Measurements from ENCODE around the gene ABCB1.

ABCB1 gene

DNA sequence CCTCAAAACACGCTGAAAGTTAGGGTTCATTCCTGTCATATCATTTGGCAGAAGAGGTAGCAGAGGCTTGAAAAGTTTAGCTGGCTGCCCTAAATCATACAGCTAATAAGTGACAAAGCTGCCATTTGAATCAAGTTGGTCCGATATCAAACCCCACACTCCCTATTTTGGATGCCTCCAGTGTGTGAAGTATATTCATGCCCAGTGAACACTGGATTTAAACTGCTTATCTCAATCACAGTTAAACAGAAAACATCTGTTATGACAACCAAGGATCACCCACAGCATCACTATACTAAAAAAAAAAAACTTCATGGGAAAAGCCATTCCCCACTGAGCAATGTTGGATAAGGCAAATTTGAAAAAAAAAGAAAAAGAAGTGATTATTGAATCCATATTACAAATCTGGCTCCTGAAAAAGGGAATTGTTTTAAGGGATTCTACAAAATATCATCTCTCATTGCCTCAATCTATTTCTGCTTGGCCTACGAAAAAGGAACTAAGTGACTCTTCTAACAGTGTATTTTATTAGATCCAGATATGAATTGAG is 48.3 kb downstream of the ABCB1 start:
- WGBS, 2 experiments (ENCODE audit: insufficient coverage in 2 of 2): 80 to 100% methylated on average over 1 of the region's 3 CpGs
- no peak overlapping the region for H3K4me3 ChIP-seq (ENCODE audit: extremely low read depth, insufficient read depth, low read length, poor library complexity, severe bottlenecking)
- H3K36me3 ChIP-seq (ENCODE audit: control insufficient read depth, insufficient read depth, low read length): no peaks in the 10 kb centered on the region
- no peak overlapping the region for H3K27ac ChIP-seq (ENCODE audit: low read depth, low read length, severe bottlenecking)
- H3K4me1 ChIP-seq (ENCODE audit: control insufficient read depth, insufficient read depth, low read length, poor library complexity, severe bottlenecking): no peaks in the 10 kb centered on the region
- no peaks in the 10 kb centered on the region for H3K9me3 ChIP-seq (ENCODE audit: control insufficient read depth, low read length)

DNA sequence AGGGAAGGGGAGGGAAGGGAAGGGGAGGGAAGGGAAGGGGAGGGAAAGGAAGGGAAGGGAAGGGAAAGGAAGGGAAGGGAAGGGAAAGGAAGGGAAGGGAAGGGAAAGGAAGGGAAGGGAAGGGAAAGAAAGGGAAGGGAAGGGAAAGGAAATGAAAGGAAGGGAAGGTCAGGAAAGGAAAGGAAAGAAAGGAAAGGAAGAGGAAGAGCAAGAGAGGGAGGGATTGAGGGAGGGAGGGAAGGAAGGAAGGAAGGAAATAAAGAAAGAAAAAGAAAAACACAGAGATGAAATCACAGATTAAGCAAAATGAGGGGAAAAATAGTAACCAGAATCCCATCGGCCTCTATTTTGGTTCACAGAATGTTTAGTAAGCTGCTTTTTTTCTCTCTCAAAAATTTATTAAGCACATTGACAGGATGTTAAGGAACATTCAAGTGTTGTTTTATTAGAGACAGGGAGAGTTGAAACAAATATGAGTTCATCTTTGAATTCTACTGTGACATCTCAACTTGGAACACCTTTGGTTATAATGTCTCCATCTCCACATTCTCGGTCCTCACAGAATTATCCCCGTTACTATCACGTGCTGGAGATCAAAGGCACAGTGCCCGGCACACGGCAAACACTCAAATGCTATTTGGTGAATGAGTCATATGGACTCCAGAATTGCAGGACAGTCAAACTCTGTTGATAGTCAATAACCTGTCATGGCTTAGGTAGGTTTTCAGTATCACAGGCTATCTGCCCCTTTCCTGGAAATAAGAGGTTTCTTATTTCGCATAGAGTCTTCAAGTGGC is 52.4 kb downstream of the ABCB1 start:
- Histone ChIP-seq H3K4me1 (ENCODE audit: control insufficient read depth, insufficient read depth, low read length, poor library complexity, severe bottlenecking) (no peaks in the 10 kb centered on the region), H3K27ac (ENCODE audit: low read depth, low read length, severe bottlenecking) (no peak overlapping the region), H3K36me3 (ENCODE audit: control insufficient read depth, insufficient read depth, low read length) (no peaks in the 10 kb centered on the region), H3K9me3 (ENCODE audit: control insufficient read depth, low read length) (no peaks in the 10 kb centered on the region), H3K4me3 (ENCODE audit: extremely low read depth, insufficient read depth, low read length, poor library complexity, severe bottlenecking) (no peak overlapping the region)
- 95 to 97% methylated on average over 6 to 7 of the region's 7 CpGs for WGBS, 2 experiments (ENCODE audit: insufficient coverage in 2 of 2)

DNA sequence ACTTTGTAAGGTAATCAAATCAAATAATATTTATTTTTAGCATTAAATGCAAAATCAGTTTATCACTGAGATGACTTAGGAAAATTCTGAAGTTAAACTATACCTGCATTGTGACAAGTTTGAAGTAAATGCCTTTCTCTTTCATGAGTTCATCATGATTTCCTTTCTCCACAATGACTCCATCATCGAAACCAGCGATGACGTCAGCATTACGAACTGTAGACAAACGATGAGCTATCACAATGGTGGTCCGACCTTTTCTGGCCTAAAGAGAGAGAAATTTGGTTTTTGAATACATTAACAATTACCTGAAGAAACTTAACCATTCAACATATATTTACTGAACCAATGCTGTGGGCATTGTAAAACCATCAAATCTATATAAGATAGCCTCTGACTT is 54.9 kb downstream of the ABCB1 start:
- H3K36me3 ChIP-seq (ENCODE audit: control insufficient read depth, insufficient read depth, low read length): no peaks in the 10 kb centered on the region
- H3K9me3 ChIP-seq (ENCODE audit: control insufficient read depth, low read length): no peaks in the 10 kb centered on the region
- H3K4me3 ChIP-seq (ENCODE audit: extremely low read depth, insufficient read depth, low read length, poor library complexity, severe bottlenecking): no peak overlapping the region
- no peak overlapping the region for H3K27ac ChIP-seq (ENCODE audit: low read depth, low read length, severe bottlenecking)
- WGBS, 2 experiments (ENCODE audit: insufficient coverage in 2 of 2): 100% methylated on average over 2 of the region's 6 CpGs; no CpG with 5 or more reads in 1 of the 2 experiments
- H3K4me1 ChIP-seq (ENCODE audit: control insufficient read depth, insufficient read depth, low read length, poor library complexity, severe bottlenecking): no peaks in the 10 kb centered on the region

- Histone ChIP-seq H3K4me3 (ENCODE audit: extremely low read depth, insufficient read depth, low read length, poor library complexity, severe bottlenecking) (no peak overlapping the region), H3K27ac (ENCODE audit: low read depth, low read length, severe bottlenecking) (no peak overlapping the region), H3K4me1 (ENCODE audit: control insufficient read depth, insufficient read depth, low read length, poor library complexity, severe bottlenecking) (no peaks in the 10 kb centered on the region), H3K36me3 (ENCODE audit: control insufficient read depth, insufficient read depth, low read length) (no peaks in the 10 kb centered on the region), H3K9me3 (ENCODE audit: control insufficient read depth, low read length) (no peaks in the 10 kb centered on the region)
- no CpG with 5 or more reads among the region's 1 CpG for WGBS, 2 experiments (ENCODE audit: insufficient coverage in 2 of 2)
These were observed 57.1 kb downstream of the ABCB1 start for GRCh38 chr7:87543623-87544022.

DNA sequence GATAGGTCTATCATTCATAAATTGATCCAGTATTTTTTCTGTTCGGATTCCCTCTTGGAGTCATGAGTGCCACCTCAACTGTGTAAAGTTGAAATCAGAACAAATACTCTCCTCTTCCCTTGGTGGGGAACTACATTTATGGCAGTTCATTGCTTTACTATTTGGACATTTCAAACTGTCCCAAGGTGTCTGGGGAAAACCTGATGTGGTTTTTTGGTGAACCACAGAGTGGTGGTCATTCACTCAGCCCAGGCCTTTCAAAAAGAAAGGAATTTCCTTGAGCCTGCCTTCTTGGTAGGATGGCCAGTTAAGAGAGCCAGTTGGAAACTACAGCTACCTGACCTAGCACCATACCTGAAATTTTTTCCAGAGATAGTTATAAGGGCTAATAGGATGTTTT is 59.0 kb downstream of the ABCB1 start:
- H3K4me1 ChIP-seq (ENCODE audit: control insufficient read depth, insufficient read depth, low read length, poor library complexity, severe bottlenecking): no peaks in the 10 kb centered on the region
- no peaks in the 10 kb centered on the region for H3K9me3 ChIP-seq (ENCODE audit: control insufficient read depth, low read length)
- no peak overlapping the region for H3K27ac ChIP-seq (ENCODE audit: low read depth, low read length, severe bottlenecking)
- H3K4me3 ChIP-seq (ENCODE audit: extremely low read depth, insufficient read depth, low read length, poor library complexity, severe bottlenecking): no peak overlapping the region
- WGBS, 2 experiments (ENCODE audit: insufficient coverage in 2 of 2): 67% methylated on average over 1 of the region's 1 CpG; no CpG with 5 or more reads in 1 of the 2 experiments
- no peaks in the 10 kb centered on the region for H3K36me3 ChIP-seq (ENCODE audit: control insufficient read depth, insufficient read depth, low read length)

DNA sequence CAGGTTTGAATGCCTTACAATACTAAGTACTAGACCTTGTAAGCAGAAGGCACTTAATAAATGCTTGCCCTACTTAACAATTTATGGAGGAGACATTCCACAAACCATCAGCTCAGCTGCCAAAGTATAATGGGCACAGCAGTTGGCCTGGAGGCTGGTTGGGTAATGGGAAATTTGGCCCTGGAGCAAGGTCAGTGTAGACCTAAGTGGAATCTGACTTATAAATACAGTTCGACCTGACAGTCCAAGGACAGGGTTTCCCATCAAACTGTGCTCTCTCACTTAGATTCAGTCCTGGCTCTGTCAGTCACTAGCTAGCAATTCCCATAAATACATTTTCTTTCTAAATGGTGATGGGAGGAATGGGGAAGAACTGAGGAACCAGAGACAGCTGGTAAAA is 62.6 kb downstream of the ABCB1 start:
- Histone ChIP-seq H3K27ac (ENCODE audit: low read depth, low read length, severe bottlenecking) (no peak overlapping the region), H3K4me1 (ENCODE audit: control insufficient read depth, insufficient read depth, low read length, poor library complexity, severe bottlenecking) (no peaks in the 10 kb centered on the region), H3K9me3 (ENCODE audit: control insufficient read depth, low read length) (no peaks in the 10 kb centered on the region), H3K36me3 (ENCODE audit: control insufficient read depth, insufficient read depth, low read length) (no peaks in the 10 kb centered on the region), H3K4me3 (ENCODE audit: extremely low read depth, insufficient read depth, low read length, poor library complexity, severe bottlenecking) (no peak overlapping the region)
- WGBS, 2 experiments (ENCODE audit: insufficient coverage in 2 of 2): no CpG with 5 or more reads among the region's 1 CpG

- H3K36me3 ChIP-seq (ENCODE audit: control insufficient read depth, insufficient read depth, low read length): no peaks in the 10 kb centered on the region
- no peak overlapping the region for H3K27ac ChIP-seq (ENCODE audit: low read depth, low read length, severe bottlenecking)
- 62 to 94% methylated on average over 2 of the region's 2 CpGs for WGBS, 2 experiments (ENCODE audit: insufficient coverage in 2 of 2)
- H3K4me3 ChIP-seq (ENCODE audit: extremely low read depth, insufficient read depth, low read length, poor library complexity, severe bottlenecking): no peak overlapping the region
- no peaks in the 10 kb centered on the region for H3K4me1 ChIP-seq (ENCODE audit: control insufficient read depth, insufficient read depth, low read length, poor library complexity, severe bottlenecking)
- no peaks in the 10 kb centered on the region for H3K9me3 ChIP-seq (ENCODE audit: control insufficient read depth, low read length)
These were observed 66.6 kb downstream of the ABCB1 start for GRCh38 chr7:87534072-87534471.

DNA sequence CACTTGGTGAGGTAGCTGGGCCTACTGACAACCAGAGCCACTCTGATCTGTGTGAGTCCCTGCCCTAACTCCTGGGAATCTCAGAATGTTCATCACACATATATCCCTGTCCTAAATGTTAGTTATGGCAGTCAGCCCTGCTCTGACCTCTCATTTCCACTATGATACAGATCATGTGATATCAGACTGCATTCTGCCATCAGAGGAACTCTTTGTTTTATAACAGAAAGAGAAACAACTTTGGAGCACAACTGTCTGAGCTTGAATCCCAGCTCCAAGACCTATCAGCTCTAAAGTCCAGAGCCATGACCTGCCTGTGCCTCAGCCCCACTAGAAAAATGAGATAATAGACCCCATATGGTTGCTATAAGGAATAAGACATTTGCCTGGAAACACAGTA is 70.6 kb downstream of the ABCB1 start:
- Histone ChIP-seq H3K4me3 (ENCODE audit: extremely low read depth, insufficient read depth, low read length, poor library complexity, severe bottlenecking) (no peak overlapping the region), H3K36me3 (ENCODE audit: control insufficient read depth, insufficient read depth, low read length) (no peaks in the 10 kb centered on the region), H3K27ac (ENCODE audit: low read depth, low read length, severe bottlenecking) (no peak overlapping the region), H3K9me3 (ENCODE audit: control insufficient read depth, low read length) (no peaks in the 10 kb centered on the region), H3K4me1 (ENCODE audit: control insufficient read depth, insufficient read depth, low read length, poor library complexity, severe bottlenecking) (no peaks in the 10 kb centered on the region)

DNA sequence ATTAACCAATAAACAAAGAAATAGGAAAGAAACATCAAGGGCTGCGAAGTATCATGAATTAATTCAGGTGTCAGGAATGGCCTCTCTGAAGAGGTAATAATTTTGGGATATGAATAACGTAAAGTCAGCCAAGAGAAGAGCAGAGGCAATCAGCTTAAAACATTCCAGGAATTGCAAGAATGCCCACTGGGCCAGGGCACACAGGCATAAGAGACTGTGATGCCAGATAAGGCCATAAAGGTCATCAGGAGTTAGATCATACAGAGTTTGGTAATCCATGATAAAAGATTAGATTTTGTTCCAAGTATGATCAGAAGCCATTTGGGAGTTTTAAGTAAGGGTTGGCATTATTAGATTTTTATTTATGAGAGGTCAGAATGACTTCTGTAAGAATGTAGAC is 72.0 kb downstream of the ABCB1 start:
- Histone ChIP-seq H3K4me1 (ENCODE audit: control insufficient read depth, insufficient read depth, low read length, poor library complexity, severe bottlenecking) (no peaks in the 10 kb centered on the region), H3K9me3 (ENCODE audit: control insufficient read depth, low read length) (no peaks in the 10 kb centered on the region), H3K4me3 (ENCODE audit: extremely low read depth, insufficient read depth, low read length, poor library complexity, severe bottlenecking) (no peak overlapping the region), H3K27ac (ENCODE audit: low read depth, low read length, severe bottlenecking) (no peak overlapping the region), H3K36me3 (ENCODE audit: control insufficient read depth, insufficient read depth, low read length) (no peaks in the 10 kb centered on the region)
- WGBS, 2 experiments (ENCODE audit: insufficient coverage in 2 of 2): 86 to 93% methylated on average over 1 to 2 of the region's 2 CpGs

GRCh38 chr7:87518735-87519134 is 81.9 kb downstream of the ABCB1 start:
- no peaks in the 10 kb centered on the region for H3K4me1 ChIP-seq (ENCODE audit: control insufficient read depth, insufficient read depth, low read length, poor library complexity, severe bottlenecking)
- WGBS, 2 experiments (ENCODE audit: insufficient coverage in 2 of 2): 83% methylated on average over 1 of the region's 2 CpGs

DNA sequence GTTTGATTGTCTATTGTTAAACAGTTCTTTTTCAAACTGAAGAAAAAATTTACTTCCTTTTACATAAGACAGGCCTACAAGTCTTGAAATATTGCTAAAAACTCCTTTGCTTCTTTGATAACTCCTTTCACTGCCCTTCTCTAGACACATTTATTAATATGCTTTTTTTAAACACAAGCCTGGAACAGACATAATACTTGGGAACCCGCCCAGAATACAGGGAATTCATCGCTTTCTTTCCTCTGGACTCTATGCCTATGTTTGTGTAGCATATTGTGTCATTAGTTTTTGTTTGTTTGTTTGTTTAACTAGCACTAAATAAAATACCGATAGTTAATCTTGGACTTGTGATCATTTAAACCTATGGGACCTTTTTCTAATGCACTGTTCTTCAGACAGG is 82.8 kb downstream of the ABCB1 start:
- Histone ChIP-seq H3K4me3 (ENCODE audit: extremely low read depth, insufficient read depth, low read length, poor library complexity, severe bottlenecking) (no peak overlapping the region), H3K36me3 (ENCODE audit: control insufficient read depth, insufficient read depth, low read length) (no peaks in the 10 kb centered on the region), H3K27ac (ENCODE audit: low read depth, low read length, severe bottlenecking) (no peak overlapping the region), H3K9me3 (ENCODE audit: control insufficient read depth, low read length) (no peaks in the 10 kb centered on the region), H3K4me1 (ENCODE audit: control insufficient read depth, insufficient read depth, low read length, poor library complexity, severe bottlenecking) (no peaks in the 10 kb centered on the region)
- 89% methylated on average over 3 of the region's 3 CpGs; no CpG with 5 or more reads in 1 of the 2 experiments for WGBS, 2 experiments (ENCODE audit: insufficient coverage in 2 of 2)

More at GRCh38 chr7:87518735-87519134, 81.9 kb downstream of the ABCB1 start:
- Histone ChIP-seq H3K27ac (ENCODE audit: low read depth, low read length, severe bottlenecking) (no peak overlapping the region), H3K9me3 (ENCODE audit: control insufficient read depth, low read length) (no peaks in the 10 kb centered on the region), H3K36me3 (ENCODE audit: control insufficient read depth, insufficient read depth, low read length) (no peaks in the 10 kb centered on the region), H3K4me3 (ENCODE audit: extremely low read depth, insufficient read depth, low read length, poor library complexity, severe bottlenecking) (no peak overlapping the region)

Measured in mesodermal cell (in vitro differentiated cells).